Inflammatory macrophage treated with lipopolysaccharide for 4 hours (primary cell): ENCODE measurements around the gene CAMK1.

Source experiments
- DNase-seq: peaks from one replicate; pipeline ENCODE4 v3.0.0-alpha.2; 2020

Gene CAMK1

DNA sequence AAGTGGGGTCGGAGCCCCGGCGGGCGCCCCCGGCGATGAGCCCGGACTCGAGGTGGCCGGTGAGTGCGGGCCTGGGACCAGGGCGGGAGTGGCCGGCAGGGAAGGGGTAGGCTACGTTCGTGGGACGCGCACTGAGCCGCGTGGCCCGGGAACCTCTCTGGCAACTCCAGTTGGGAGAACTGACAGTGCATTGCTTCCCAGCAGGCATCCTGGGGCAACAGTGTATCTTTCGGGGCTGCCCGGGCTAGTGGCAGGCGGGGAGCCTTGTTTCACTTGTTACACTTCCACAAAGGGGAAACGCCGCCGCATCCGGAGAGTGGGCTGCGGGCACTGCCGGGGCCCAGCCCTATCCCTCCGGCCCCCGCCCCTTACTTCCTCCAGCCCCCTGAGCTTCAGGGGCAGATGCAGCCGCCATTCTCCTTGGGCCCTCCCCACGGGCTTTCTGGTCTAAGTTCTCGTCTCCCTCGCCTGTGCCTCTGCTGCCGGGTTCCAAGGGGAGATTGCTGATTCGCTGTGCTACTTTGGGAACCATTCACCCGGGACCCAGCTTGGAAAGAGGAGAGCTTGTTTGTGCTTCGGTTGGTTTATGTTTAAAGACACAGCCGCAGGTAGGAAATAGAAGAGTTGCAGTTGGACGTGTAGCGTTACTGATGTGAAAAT, 37.5 kb downstream of the CAMK1 start:
- DNase-seq: peak; percentile 67

DNA sequence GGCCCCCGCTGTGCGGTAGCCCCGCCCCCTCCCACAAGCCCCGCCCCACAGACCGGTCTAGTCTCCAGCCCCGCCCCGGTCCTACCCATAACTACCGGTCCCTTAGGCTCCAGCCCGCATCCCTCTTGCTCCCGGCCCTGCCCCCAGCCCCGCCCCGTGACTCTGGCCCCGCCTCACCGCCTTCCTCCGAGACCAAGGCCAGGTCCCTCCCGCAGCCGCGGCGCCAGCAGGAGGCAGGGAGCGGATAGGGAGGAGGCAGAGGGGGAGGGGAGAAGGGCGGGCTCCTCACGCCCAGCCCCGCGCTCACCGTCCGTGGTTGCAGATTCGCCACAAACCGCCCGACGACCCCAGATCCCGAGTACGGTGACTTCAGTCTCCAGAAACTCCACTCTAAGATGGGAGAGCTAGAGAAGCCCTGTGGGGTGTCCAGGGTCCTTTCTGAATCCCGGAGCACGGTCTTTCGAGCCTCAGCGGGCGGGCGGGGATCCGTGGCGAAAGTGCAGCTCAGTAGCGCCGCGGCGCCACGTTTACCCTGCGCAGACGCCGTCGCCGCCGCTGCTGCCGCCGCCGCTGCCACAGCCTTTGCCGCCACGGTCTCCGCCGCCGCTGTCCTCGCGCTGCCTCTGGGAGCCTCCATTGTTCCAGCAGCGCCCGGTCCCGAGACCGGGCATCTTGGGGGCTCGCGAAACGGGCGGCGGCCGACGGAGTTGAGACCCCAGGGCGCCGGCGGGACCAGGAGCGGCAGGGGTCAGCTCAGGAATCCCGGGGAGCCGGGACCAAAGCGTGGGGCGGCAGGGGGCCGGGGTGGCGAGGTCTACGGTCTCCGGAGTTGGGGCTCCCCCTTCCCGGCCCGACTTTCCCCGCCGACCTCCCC, 38.3 kb downstream of the CAMK1 start, which contains the start of gene BRPF1:
TSS of gene BRPF1 (plus strand) at position 530 of the 874 bp plus-strand sequence. CDS start 2,406 bp downstream, outside the sequence.
- DNase-seq: peak; percentile 99

DNA sequence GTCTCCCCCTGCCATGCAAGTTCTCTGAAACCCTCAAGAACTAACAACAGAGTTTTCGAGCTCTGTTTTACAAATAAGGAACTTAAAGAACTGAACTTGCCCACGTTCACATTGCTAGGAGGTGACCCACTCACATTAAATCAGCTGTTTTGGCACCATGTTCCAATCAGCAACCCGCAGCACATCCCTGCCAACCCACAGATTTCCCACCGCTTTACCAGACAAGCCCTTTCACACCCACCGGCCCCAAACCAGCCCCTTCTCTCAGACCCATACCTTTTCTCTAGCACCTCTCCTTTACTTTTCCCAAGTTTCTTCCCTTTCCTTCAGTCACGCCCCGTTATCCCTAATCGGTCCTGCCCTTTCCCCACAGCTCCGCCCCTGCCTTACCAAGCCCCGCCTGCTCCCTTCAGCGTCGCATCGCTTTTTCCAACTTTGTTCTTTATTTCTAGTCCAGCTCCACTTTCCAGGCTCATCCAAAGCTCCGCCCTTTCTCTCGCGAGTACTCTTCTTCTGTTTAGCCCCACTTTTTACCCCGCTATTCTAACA, 39.0 kb downstream of the CAMK1 start:
- DNase-seq: peak; percentile 59

DNA sequence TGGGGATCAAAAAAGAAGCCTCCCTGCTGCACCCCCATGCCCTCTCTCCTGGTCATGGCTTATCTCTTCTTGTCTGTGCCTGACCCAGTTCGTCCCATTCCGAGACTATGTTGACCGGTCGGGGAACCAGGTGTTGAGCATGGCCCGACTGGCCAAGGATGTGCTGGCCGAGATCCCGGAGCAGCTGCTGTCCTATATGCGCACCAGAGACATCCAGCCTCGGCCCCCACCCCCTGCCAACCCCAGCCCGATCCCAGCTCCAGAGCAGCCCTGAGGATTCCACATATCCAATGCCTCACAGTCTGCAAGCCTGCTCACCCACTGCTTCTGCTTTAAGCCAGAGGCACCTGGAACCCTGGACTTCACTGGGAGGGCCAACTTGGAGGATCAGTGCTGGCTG, 40.3 kb downstream of the CAMK1 start:
- no peak for DNase-seq

DNA sequence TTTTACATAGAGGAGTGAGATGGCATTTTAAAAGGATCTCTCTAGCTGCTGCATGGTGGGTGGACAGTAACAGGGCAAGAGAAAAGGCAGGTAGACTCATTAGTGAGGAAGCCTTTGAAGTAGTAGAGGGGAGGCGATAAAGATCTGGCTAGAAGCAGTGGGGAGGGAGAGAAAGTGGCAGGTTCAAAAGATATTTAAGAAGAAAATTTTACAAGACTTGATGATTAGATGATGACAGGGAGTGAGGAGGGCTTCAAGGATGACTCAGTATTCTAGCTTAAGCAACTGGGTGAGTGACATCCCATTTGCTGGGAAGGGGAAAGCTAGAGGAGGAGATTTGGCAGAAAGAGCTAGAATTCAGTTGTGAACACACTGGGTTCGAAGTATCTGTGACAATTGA, 42.0 kb downstream of the CAMK1 start:
- peak; percentile 59 for DNase-seq

DNA sequence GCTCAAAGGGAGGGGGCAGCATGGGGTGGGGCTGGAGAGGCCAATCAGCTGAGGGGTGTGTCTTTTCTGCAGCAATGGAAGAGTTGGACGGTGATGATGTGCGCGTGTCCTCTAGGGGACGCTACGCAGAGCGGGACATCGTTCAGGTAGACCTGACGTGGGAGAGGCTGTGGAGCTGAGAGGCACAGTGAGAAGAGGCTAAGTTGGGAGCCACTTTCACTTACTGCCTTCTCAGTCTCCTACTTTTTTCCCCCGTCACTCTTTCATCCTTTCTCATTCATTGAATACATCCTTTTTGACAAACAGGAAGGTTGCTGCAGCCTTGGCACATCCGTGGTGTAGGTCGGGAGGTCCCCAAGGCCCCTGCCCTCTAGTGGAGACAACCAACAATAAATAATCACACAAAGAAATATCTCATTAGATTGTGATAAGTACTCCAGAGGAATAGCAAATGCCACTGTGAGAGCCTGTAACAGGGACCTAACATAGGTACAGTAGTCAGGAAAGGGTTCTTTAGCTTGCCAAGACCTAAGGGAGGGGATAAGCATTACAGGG, 42.6 kb downstream of the CAMK1 start:
- peak; percentile 47 for DNase-seq

DNA sequence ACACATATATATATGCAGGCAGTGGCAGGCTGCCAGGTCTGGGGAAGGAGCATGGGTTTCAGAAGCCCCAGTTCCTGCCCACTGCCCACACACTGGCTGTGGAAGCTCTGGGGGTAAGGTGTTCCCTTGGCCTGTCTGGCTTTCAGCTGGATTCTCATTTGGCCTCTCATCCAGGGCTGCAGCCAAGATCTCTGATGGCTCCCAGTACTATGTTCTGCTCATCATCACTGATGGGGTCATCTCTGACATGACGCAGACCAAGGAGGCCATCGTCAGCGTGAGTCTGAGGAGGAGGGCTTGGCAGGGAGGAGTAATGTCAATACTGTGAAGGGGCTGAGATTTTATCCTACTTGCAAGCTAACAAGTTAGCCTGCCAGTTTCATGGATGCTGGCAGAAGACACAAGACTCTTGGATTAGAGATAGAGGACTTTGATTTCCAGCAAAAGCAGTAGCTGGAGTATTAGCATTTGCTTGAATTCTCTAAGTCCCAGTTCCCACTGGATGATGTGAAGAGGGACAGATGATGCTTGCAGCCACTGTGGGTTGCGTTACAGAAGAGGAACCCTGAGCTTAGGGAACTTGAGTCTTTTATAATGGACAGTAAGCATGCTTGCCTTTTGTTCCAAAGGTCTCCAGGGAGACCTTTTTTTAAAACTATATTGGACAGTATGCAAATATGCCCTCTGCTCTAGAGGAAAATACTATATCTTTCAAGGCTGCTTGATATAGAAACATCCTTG, 43.8 kb downstream of the CAMK1 start:
- DNase-seq: peak; percentile 30

DNA sequence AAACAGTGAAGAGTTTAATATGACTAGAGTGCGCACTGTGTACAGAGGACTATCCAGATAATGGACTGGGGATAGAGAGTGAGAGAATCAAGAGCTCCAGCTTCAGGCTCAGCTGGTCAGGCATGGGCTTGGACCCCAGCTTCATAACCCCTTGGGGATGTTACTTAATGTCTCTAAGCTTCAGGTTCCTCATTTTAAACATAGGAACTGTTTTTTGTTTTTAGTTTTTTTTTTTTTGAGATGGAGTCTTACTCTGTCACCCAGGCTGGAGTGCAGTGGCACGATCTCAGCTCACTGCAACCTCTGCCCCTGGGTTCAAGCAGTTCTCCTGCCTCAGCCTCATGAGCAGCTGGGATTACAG, 48.1 kb downstream of the CAMK1 start:
- DNase-seq: peak; percentile 28

DNA sequence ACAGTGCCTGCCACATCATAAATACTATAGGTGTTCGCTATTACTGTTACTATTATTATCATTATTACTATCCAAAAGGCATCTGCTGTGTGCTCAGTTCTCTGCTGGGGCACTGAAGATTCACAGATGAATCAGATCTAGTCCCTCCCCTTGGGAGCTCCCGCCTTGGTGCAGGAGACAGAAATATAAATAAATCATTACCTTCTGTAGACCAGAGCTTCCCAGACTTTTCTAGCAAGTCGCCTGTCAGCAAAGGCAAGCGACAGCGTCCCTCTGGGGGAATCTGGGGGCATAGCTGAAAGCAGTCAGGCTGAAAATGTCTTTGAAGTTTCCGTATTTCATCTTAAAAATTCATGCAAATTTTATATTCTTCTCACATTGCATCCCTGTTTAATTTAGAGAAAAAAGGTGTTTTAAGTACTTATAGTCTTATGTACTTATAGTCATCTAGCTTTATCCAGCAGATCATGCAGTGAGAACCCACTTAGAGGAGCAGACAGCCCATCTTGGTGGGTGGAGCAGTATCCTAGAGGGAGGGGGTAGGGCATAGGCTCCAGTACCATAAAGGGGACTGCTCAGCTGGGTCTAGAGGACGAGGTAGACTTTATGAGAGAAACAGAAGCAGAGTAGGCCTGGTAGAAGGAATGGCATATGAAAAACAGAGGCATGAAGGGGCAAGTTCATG, 48.6 kb downstream of the CAMK1 start:
- DNase-seq: no peak

DNA sequence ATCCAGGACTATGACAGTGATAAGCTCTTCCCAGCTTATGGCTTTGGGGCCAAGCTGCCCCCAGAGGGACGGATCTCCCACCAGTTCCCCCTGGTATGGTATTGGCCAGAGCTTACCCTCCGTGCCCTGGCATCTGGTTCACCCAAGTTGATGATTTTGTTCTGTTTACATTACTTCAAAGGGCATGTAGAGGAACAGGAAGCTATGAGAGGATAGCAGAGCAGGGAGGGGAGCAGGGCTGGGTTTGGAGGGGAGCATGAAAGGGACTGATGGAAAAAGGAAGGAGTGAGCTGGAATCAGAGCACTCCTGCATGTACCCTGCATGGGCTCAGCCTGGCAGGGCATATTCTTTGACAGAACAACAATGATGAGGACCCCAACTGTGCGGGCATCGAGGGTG, 51.6 kb downstream of the CAMK1 start:
- no peak for DNase-seq

DNA sequence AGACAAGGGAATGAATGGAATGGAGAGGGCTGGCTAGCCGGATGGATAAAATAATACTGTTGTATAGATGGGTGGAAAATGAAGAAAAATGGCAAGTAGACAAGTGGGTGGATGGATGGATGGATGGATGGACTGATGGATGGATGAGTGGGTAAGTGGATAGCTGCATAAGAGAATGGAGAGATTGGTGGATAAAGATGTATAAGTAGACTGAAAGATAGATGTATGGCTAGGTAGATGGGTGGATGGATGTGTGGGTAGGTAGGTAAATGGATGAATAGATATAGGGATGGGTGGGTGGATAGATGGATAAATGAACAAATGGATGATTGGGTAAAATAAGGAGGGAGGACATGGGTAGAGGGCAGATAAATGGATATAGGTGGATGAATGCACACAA, 52.2 kb downstream of the CAMK1 start:
- DNase-seq: no peak

DNA sequence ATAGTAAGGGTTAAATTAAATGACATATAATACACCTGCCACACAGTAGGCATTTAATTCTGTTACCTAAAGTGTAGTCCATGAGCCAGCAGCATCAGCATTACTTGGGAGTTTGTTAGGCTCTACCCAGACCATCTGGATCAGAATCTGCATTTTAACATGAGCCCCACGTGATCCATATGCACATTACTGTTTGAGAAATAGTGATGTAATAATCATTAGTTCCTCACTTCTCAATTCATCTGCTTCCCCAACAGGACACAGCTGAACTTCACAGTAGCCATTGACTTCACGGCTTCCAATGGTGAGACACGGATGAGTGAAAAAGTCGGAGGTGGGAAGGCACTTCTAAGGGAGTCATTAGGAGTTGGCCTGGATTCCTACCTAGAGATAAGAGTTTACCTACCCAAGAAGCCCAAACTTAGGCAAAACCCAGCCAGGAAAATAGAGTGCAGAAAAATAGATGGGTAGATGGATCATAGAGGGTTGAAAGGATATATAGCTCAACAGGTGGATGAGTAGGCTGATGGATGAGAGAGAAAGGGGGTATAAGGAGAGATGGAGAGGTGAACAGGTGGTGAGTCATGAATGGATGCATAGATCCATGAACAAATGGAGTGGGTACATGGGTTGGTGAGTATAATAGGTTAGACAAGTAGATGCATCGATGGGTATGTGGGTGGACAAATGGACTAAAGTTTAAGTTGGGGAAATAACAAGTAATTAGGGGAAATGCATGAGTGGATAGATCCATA, 52.8 kb downstream of the CAMK1 start:
- peak; percentile 74 for DNase-seq

DNA sequence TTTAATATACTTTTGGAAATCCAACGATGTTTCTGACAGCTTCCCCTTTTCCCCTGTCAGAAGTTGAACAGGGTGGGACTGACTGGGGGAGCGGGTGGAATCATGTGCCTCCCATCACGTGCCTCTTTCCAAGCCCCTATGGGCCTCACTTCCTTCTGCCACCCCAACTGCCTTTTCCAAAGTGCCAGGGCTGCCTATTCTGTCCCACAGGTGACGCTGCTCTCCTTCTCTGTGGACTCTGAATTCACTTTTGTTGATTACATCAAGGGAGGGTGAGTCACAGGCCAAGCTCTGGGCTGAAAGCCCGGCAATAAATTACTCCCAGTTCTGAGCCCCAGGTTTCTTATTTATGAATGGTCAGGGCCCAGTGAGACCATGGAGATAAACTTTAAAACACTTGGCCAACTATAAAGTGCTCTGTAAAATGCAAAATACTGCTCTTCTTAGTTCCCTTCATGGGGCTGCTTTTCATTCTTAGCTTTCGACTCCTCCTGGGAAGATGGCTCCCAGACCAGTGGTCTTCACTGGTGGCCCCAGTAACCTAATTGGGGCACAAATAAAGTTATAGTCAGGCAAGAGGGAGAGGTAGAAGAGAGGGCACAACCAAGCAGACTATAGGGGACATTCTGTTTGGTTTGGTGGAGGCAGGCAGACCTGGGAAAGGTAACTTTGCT, 53.8 kb downstream of the CAMK1 start:
- peak; percentile 94 for DNase-seq

DNA sequence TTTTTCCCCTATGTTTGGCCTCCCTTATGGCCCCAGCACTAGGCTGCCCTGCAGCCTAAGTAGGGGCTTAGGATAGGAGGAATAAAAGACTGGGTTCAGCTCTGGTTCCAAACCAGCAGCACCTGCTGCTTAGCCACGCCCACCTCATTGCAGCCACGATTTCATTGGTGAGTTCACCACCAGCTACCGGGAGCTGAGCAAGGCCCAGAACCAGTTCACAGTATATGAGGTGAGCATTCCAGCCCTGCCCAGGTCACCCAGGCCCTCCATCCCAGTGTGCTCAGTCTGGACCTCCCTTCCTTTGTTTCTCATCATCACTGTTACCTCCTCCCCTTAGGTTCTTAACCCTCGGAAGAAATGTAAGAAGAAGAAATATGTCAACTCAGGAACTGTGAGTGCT, 54.6 kb downstream of the CAMK1 start:
- DNase-seq: no peak

DNA sequence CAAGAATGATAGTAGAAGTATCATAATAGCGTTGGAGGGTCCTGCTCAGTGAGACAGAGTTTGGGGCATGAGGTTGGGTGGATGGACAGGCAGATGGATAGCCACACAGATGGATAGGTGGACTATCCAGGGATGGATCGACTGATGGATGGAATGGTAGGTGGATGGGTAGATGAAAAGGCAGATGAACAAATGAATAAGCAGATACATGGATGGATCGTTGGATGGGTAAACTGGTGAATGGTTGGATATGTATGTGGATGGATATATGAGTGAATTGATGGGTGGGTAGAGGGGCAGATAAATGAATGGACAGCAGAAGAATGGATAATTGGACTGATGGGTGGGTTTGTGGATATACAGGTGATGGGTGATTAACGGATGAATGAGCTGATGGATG, 56.6 kb downstream of the CAMK1 start:
- DNase-seq: no peak

DNA sequence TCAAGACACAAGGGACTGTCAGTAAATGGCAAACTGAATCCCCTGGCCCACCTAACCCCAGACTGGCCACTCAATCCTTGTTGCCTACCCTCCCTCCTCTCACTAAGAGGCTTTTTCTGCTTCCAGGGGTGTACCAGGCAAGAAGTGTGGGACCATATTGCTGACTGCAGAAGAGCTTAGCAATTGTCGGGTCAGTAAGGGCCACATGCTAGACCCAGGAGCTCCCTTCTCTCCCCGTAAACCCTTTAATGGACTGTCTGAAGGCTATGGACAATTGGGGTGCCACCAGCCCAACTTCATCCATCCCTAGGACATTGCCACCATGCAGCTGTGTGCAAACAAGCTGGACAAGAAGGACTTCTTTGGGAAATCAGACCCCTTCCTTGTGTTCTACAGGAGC, 57.3 kb downstream of the CAMK1 start:
- no peak for DNase-seq

DNA sequence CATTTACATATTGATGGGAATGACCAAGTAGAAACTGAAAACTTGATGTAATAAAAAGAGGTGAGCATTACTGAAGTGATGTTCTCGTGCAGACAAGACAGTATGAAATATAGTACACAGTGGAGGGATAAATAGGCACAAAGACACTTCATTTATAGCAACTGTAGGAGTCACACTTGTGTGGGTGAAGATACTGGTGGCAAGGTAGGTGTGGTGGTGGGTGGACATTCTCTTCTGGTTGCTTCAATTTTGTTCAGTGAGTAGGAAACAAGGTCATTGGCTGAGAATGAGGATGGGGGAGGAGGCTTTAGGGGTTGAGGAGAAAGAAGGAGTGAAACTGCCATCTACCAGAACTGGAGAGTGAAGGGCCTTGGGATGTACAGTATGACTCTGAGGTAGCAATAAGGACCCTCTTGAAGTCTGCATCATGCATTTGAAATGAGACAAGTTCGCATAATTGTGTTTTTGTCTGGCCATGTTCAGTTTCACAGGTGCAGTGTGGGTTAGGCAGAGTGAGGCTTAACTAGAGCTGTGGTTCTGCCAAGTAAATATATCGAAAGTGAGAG, 59.5 kb downstream of the CAMK1 start:
- DNase-seq: no peak
